Measurements from ENCODE around the gene PYGO2.

PYGO2 gene

GRCh38 chr1:154959426-154959780 is 2.2 kb downstream of the PYGO2 start:
- no peak for DNase-seq

GRCh38 chr1:154958681-154959425 is 2.7 kb downstream of the PYGO2 start:
- no peak for DNase-seq

DNA sequence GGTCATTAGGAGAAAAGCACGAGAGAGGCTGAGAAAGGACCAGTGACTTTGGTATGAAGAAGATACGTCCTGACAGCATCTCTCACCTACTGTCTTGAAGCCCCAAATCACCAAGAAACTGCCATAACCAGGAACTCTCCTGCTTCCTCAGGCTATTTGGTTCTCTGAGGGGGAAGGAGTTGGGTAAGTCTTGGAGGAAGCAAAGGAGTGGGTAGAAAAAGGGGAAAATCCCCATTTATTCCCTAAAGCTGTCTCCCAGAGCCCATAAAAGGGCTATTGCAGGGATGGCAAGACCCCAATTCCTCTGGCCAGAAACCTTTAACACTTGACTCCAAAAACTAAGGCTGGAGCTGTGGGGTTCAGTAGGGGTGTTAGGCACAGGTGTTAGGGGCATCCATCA is 3.5 kb downstream of the PYGO2 start:
- no peak for DNase-seq

- DNase-seq = no peak
These were observed 4.4 kb downstream of the PYGO2 start for GRCh38 chr1:154957091-154957657.

DNA sequence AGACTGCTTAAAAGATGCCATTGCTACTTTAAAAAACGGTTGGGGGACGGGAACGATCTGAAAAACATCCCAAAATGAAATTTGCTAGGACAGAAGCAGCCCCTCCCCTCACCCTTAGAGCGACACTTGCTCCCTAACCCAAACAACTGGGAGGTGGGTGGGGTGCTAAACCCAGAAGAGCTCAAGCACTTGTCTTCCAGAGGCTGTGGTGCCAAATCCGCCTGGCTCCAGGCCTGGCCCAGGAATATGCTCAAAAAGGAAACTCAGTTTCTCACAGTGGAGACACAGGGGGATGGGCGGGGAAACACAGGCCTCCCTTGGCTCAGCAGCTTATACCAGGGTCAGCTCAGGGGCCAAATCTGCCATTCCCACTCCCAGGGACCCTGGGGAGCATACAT is 5.0 kb downstream of the PYGO2 start:
- DNase-seq = no peak

DNA sequence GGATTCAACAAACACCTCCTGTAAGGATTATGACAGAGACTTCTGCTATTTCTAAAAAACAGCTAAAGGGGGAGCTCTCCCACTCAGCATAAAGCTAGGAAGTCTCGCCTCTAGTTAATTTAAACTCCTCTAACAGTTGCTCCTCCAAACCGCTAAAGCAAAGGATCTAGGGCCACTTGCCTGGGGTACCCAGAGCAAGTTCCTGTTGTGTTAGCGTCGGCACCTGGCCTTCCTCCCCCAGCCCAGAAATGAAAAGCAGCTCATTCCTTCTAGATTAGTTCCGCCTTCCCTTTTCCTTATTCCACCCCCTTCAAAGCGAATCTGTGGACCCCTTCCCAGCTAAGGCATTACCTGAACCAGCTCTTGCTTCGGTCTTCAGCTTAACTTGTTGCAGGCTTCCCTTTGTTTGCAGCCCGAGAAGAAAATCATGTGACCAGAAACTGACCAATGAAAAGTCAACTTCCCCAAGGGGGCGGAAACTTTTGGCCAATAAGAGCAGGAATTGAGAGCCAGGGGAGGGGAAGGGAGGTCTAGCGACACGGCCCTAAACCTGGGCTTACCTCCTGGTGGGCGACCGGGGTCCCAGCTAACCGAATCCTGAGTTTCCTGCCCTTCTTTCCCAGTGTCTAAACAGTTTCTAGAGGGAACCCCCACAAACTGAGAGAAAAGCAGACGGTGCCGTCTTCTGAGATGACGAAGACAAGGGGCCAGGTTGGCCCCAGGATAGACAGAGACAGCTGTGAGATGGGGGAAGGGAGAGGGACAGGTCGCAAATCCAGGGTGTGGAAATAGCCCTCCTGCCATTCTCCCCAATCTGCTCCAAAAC is 5.7 kb downstream of the PYGO2 start, which contains the start of gene PBXIP1:
TSS of gene PBXIP1 (minus strand) at position 382 of the 826 bp plus-strand sequence. CDS start 2,378 bp downstream, outside the sequence.
- DNase-seq = peak; percentile 25

DNA sequence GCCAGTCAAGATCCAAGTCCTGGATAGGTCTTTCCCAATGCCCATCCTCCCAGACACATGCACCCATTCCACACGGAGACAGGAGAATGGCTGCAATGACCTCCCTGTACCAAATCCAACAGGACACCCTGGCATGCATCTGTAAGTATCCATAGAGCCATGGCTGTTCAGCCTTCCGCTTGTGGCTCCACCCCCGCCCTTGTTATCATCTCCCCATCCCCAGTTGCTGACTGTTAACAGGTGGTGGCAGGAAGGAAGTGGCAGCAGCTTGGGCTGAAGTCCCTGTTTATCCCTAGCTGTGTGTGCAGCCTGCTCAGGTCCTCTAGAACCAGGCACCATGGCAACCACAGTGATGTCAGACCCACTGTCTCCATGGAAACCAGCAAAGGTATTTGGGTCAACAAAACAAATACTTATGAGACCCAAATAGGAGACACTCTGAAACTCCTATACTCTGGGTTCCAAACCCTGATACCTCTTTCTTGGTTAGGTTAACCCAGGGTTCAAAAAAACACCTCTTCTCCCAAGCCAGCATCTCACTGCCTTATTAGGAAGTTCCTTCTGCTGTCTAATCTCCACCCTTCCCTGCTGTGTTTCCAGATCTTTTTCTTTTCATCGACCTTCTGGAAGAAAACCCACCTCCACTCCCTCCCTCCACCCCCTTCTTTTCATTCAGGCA is 6.4 kb downstream of the PYGO2 start:
- no peak for DNase-seq

- no peak for DNase-seq
These were observed 7.0 kb downstream of the PYGO2 start for GRCh38 chr1:154954541-154954940.

DNA sequence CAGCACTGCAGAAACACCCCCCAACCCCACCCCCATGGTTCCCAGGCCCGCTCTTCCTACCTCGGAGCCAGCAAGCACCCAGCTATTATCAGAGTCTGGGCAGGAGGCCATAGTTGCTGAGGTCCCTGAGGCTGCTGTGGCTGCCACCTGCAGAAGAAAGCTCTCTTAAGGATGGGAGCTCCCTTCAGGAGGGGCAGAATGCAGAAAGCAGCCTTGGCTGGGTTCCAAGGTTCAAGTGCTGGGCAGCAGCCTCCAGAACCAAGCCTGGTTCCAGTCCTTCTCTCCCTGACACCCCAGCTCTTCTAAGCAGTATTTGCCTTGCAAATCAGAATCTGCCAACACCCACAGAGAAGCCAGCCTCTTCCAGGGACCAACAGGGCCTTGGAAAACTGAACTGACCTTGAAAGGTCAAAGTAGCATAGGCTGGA is 8.0 kb downstream of the PYGO2 start:
- no peak for DNase-seq

DNA sequence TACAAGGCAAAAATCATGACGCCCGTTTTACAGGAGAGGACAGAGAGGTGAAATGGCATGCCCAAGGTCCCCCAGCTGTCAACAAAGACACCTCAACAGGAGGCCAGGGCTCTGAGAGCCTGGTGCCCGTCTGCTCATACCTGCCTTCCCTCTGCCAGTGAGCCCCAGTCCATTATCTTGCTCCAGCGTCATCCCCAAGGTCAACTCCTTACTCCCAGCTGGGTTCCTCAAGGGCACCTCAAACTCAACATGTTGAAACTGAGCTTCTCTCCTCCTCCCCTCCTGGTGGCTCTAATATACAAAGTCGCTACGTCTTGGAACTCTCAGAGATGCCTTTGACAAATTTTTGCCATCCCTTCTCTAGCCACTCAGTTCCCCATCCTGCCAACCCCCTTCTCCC is 8.9 kb downstream of the PYGO2 start:
- DNase-seq = no peak

- no peak for DNase-seq
These were observed 9.5 kb downstream of the PYGO2 start for GRCh38 chr1:154951901-154952657.

DNA sequence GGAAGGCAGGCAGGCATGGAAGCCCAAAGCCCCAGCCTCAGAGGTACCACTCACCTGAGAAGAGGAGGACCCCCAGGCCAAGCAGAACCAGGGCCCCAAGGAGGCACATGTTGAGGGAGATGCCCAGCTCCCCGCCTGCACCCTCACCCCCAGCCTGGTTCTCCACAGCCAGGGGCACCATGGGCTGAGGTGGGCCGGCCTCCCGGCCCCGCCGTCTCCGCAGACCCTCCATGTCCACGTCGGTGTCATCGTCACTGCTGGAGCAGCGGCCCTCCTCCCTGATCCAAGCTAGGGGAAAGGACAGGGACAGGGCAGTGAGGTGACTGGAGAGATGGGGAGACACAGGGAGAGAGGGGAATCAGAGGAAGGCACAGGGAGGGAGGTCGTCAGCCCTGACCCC is 13.5 kb downstream of the PYGO2 start:
- DNase-seq = no peak

- no peak for DNase-seq
These were observed 15.4 kb downstream of the PYGO2 start for GRCh38 chr1:154945962-154946850.

DNA sequence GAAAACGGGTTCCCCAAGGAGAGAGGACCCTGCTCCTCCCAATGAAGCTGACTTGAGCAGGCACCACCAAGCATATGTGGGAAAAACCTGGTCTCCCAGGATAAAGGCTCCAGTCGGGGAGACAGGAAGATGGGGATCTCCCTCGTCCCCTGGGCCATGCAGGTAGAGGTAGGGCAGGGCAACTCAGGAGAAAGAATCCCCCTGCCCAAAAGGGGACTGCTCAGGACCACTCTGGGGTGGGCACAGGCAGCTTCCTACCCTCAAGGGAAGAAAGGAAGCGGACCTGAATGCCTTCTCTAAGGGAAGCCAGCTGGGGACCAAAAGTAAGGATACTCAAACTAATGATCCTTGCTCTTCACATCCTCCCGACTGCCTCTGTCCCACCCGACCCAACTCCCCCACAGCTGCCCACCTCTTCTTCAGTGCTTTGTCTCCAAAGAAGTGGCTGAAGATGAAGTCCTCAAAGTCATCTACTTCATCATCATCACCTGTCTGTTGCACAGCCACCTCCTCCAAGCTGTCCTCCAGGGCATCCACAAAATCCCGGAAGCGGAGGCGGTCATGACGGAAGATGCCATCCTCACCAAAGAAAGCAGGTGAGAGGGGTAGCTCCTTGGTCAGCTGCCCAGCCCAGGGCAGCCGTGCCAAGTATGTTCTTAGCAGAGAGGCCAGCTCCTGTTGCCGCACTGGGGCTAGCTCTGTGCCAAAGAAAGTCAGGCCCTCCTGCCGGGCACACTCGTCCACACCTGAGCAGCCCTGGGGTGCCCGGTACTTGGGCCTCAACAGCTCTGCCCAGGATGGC is 16.2 kb downstream of the PYGO2 start:
- DNase-seq = no peak

DNA sequence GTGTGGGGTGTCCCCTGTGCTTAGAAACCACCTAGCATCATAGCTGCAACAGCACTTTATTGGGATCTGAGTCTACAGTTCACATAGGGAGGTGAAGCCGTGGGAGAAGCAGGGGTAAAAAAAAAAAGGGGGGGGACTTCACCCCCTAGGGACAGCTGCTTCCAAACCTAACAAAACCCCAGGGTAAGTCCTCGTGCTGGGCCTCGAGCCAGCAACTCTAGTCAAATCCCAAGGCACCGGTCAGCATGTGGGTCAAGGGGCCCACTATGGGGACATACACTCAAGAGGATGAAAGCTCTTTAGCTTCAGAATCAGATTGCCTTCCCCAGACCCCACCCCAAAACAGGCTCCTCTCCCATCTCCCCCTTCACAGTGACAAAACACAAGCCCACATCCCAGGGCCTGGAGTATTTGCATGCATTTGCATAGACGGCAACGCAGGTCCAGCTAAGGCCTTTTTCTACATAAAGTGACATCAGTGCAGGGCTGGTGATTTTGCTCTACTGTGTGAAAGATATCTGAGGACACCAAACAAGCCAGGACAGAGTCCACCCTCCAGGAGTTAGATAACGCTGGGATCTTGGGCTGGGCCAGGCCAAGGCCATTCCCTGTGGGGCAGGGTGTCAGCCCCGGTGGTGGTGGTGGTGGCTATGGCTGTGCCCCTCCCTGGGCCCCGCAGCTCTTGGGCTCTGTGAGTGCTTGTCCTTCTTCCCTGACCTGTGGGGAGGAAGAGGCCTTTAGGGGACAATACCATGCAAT is 17.0 kb downstream of the PYGO2 start:
- DNase-seq = no peak

GRCh38 chr1:154943649-154944400 is 17.8 kb downstream of the PYGO2 start:
- DNase-seq = no peak

GRCh38 chr1:154941333-154942013 is 20.1 kb downstream of the PYGO2 start:
- no peak for DNase-seq

DNA sequence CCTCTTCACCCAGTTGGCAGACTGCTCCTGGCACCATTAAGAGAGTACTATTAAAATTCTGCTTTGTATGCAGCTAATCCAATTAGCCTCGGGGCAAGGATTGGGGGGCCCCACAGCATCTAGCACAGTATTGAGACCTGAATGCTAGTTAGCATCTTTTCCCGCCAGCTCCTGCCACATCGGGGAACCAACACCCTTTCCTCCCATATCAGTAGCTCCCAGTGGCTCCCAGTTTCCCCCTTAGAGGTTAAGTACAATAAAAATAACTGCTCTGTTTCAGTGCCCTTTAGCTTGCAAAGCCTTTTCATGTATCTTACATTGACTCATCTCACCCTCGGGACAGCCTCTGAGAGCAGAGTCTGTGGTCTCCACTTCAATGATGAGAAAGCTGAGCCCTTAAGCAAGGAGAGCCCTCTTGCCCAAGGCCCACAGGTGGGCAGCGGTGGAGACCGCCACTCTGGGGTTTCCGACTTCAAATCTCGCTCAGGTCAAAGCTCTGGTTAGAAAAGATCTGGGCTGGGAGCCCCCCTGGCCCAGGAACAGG is 20.9 kb downstream of the PYGO2 start:
- no peak for DNase-seq
